ENCODE results near the gene RCC1.
"Not testable (repeated sequence)": the region's sequence is repeated elsewhere in the genome, so short reads cannot be mapped to it uniquely, and the experiment has no call there.

Gene RCC1

DNA sequence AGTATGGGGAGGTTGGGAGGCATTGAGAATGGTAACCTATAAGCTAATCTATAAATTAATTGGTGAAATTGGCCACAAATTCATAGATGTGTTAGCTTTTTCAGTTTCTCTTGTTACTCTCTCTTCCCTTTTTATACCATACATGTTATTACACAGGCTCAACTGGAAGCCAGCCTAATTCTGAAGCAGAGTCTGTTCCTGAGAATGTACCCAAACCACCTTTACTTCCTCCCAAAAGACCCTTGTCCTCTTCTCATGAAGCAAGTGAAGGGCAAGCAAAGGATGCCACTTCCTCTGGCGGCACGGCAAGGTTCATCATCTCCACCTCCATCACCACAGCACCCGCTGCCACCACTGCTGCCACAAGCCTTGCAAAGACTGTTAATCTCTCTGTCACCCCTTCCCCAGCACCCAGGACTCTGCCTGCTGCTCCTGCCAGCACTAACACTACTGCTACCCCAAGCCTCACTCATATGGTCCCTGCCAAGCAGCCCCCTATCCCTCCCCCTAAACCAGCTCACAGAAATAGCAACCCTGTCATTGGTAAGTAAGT is 39.5 kb upstream of the RCC1 start:
- no peaks in the 10 kb centered on the region for H3K27me3 ChIP-seq (ENCODE audit: low read depth, low read length)
- no peak overlapping the region for H3K4me3 ChIP-seq (ENCODE audit: low read length)
- peaks cover 6% of the 10 kb centered on the region; the same call in 1 of the 2 replicates for H3K4me1 ChIP-seq (ENCODE audit: low read length)
- H3K36me3 ChIP-seq (replicated peaks; ENCODE audit: low read depth, low read length), result no peaks in the 10 kb centered on the region
- no peaks in the 10 kb centered on the region for H4K20me1 ChIP-seq (ENCODE audit: insufficient read depth, low read length)
- TF ChIP-seq EZH2phosphoT487 (IDR thresholded peaks at IDR 0.05; ENCODE audit: low read depth), result no peak
- TF ChIP-seq, protein P1, sequence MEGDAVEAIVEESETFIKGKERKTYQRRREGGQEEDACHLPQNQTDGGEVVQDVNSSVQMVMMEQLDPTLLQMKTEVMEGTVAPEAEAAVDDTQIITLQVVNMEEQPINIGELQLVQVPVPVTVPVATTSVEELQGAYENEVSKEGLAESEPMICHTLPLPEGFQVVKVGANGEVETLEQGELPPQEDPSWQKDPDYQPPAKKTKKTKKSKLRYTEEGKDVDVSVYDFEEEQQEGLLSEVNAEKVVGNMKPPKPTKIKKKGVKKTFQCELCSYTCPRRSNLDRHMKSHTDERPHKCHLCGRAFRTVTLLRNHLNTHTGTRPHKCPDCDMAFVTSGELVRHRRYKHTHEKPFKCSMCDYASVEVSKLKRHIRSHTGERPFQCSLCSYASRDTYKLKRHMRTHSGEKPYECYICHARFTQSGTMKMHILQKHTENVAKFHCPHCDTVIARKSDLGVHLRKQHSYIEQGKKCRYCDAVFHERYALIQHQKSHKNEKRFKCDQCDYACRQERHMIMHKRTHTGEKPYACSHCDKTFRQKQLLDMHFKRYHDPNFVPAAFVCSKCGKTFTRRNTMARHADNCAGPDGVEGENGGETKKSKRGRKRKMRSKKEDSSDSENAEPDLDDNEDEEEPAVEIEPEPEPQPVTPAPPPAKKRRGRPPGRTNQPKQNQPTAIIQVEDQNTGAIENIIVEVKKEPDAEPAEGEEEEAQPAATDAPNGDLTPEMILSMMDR (IDR thresholded peaks at IDR 0.05; ENCODE audit: low read depth, low read length), result no peak
- H2AFZ ChIP-seq (ENCODE audit: low read depth, low read length), result no peak overlapping the region
- no peaks in the 10 kb centered on the region for H3K79me2 ChIP-seq (ENCODE audit: low read length)
- no peak overlapping the region for H3K4me2 ChIP-seq (ENCODE audit: low read length)
- H3K27ac ChIP-seq (ENCODE audit: low read length), result no peak overlapping the region
- H3K9ac ChIP-seq (ENCODE audit: low read length), result no peak overlapping the region
- H3K9me3 ChIP-seq (ENCODE audit: insufficient read depth, low read length), result no peaks in the 10 kb centered on the region

DNA sequence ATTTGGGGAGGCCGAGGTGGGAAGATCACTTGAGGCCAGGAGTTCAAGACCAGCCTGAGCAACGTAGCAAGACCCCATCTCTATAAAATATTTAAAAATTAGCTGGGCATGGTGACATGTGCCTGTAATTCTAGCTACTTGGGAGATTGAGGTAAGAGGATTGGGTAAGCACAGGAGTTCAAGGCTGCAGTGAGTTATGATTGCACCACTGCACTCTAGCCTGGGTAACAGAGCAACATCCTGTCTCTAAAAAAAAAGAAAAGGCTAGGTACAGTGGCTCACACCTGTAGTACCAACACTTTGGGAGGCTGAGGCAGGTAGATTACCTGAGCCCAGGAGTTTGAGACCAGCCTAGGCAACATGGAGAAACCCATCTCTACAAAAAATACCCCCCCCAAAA is 35.7 kb upstream of the RCC1 start:
- no peak overlapping the region for H3K4me2 ChIP-seq (ENCODE audit: low read length)
- no peak overlapping the region for H3K27ac ChIP-seq (ENCODE audit: low read length)
- H3K36me3 ChIP-seq (replicated peaks; ENCODE audit: low read depth, low read length), result no peaks in the 10 kb centered on the region
- no peak overlapping the region for H3K4me3 ChIP-seq (ENCODE audit: low read length)
- H3K9ac ChIP-seq (ENCODE audit: low read length), result no peak overlapping the region
- no peak overlapping the region for H2AFZ ChIP-seq (ENCODE audit: low read depth, low read length)
- H3K4me1 ChIP-seq (ENCODE audit: low read length), result peaks cover 6% of the 10 kb centered on the region; the same call in 1 of the 2 replicates
- TF ChIP-seq, protein P1 (IDR thresholded peaks at IDR 0.05; ENCODE audit: low read depth, low read length), result no peak
- TF ChIP-seq EZH2phosphoT487 (IDR thresholded peaks at IDR 0.05; ENCODE audit: low read depth), result no peak
- H3K9me3 ChIP-seq (ENCODE audit: insufficient read depth, low read length), result no peaks in the 10 kb centered on the region
- no peaks in the 10 kb centered on the region for H4K20me1 ChIP-seq (ENCODE audit: insufficient read depth, low read length)
- no peaks in the 10 kb centered on the region for H3K27me3 ChIP-seq (ENCODE audit: low read depth, low read length)
- no peaks in the 10 kb centered on the region for H3K79me2 ChIP-seq (ENCODE audit: low read length)

DNA sequence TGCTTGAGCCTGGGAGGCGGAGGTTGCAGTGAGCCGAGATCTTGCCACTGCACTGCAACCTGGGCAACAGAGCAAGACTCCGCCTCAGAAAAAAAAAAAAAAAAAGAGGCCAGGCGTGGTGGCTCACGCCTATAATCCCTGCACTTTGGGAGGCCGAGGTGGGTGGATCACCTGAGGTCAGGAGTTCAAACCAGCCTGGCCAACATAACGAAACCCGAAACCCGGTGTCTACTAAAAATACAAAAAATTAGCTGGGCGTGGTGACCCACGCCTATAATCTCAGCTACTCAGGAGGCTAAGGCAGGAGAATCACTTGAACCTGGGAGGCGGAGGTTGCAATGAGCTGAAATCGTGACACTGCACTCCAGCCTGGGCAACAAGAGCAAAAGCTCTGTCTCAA is 26.3 kb upstream of the RCC1 start:
- H3K79me2 ChIP-seq (ENCODE audit: low read length); H3K4me2 ChIP-seq (ENCODE audit: low read length); H2AFZ ChIP-seq (ENCODE audit: low read depth, low read length): not testable (repeated sequence)

DNA sequence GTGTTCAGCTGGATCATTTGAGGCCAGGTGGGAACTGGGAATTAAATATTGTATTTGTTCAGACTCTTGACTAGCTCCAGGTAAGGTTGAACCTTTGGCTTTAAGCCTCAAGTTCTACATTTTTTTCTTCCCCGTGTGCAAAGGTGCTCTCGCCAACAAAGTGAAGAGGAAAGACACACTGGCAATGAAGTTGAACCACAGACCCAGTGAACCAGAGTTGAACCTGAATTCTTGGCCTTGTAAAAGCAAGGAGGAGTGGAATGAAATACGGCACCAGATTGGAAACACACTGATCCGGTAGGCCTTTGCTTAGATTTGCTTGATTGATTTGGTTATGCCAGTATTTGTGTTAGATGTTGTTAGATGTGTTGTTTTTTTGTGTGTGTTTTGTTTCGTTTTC is 25.5 kb upstream of the RCC1 start:
- Histone ChIP-seq H3K4me3 (ENCODE audit: low read length) (no peak overlapping the region), H3K36me3 (replicated peaks; ENCODE audit: low read depth, low read length) (no peaks in the 10 kb centered on the region), H3K27ac (ENCODE audit: low read length) (no peak overlapping the region), H3K4me2 (ENCODE audit: low read length) (no peak overlapping the region), H2AFZ (ENCODE audit: low read depth, low read length) (no peak overlapping the region), H3K79me2 (ENCODE audit: low read length) (no peaks in the 10 kb centered on the region), H3K27me3 (ENCODE audit: low read depth, low read length) (no peaks in the 10 kb centered on the region), H3K4me1 (ENCODE audit: low read length) (no peaks in the 10 kb centered on the region), H4K20me1 (ENCODE audit: insufficient read depth, low read length) (no peaks in the 10 kb centered on the region), H3K9me3 (ENCODE audit: insufficient read depth, low read length) (no peaks in the 10 kb centered on the region), H3K9ac (ENCODE audit: low read length) (no peak overlapping the region)
- TF ChIP-seq, protein P1 (IDR thresholded peaks at IDR 0.05; ENCODE audit: low read depth, low read length), result no peak
- TF ChIP-seq EZH2phosphoT487 (IDR thresholded peaks at IDR 0.05; ENCODE audit: low read depth), result no peak

More for the DNA sequence above, 26.3 kb upstream of the RCC1 start:
- H3K9ac ChIP-seq (ENCODE audit: low read length); H3K27ac ChIP-seq (ENCODE audit: low read length); H3K36me3 ChIP-seq (replicated peaks; ENCODE audit: low read depth, low read length); H3K4me3 ChIP-seq (ENCODE audit: low read length); H3K4me1 ChIP-seq (ENCODE audit: low read length); H3K27me3 ChIP-seq (ENCODE audit: low read depth, low read length); H4K20me1 ChIP-seq (ENCODE audit: insufficient read depth, low read length); H3K9me3 ChIP-seq (ENCODE audit: insufficient read depth, low read length): not testable (repeated sequence)
